Astrocyte of the spinal cord (primary cell): ENCODE results near the gene ANAPC16.

Experiments used
- DNase-seq: peaks from one replicate; pipeline ENCODE4 v3.0.0; 2011; ENCODE audit warnings: low read depth, low spot score
- H3K4me3 ChIP-seq: 2 replicates; pipeline ENCODE4 v1.5.1; 2011; ENCODE audit warnings: low read depth, mild to moderate bottlenecking, low read length, moderate library complexity
- in situ Hi-C: cut with HindIII; loops from 2 replicates; pipeline ENCODE4 v1.10.0; 2017; ENCODE audit warnings: low sequenced_read_pairs
- TF ChIP-seq, protein P1 (sequence below): IDR thresholded peaks from 2 replicates; pipeline ENCODE4 v1.5.1; 2012; ENCODE audit warnings: low read depth, mild to moderate bottlenecking, low read length, inconsistent platforms

The ANAPC16 gene

DNA sequence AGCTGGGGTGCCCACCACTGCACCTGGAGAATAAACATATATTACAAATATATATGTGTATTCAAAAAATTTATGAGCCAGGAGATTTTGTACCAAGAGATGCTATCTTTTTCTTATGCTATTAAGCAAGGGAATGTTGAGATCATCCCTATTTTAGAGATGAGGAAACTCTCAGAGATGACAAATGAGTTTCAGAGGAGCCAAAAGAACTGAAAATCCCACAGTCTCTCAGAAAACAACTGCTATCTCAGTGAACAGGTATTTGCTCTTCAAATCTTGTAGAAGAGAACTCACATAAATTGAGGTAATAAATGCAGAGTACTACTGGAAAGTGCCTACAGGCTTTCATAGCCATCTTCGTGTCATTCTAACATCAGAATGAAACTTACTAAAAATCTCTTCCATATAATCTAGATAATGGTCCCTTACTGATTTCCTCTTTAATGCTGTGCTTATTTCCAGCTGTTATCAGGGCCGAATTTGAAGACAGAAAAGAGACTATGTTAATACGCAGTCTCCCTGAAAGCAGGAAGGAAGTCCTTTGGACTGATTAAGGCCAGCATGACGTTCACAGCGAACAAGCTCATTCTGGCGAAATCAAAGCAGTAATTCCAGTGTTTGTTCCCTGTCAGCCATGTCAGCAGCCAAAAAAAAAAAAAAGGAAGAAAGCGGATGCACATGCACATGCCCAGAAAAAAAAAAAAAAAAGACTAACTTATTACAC is 29.4 kb upstream of the ANAPC16 start:
- in situ Hi-C loops = no loop called here
- H3K4me3 ChIP-seq = no peak overlapping the region
- DNase-seq = no peak
- TF ChIP-seq, protein P1, sequence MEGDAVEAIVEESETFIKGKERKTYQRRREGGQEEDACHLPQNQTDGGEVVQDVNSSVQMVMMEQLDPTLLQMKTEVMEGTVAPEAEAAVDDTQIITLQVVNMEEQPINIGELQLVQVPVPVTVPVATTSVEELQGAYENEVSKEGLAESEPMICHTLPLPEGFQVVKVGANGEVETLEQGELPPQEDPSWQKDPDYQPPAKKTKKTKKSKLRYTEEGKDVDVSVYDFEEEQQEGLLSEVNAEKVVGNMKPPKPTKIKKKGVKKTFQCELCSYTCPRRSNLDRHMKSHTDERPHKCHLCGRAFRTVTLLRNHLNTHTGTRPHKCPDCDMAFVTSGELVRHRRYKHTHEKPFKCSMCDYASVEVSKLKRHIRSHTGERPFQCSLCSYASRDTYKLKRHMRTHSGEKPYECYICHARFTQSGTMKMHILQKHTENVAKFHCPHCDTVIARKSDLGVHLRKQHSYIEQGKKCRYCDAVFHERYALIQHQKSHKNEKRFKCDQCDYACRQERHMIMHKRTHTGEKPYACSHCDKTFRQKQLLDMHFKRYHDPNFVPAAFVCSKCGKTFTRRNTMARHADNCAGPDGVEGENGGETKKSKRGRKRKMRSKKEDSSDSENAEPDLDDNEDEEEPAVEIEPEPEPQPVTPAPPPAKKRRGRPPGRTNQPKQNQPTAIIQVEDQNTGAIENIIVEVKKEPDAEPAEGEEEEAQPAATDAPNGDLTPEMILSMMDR = no peak

DNA sequence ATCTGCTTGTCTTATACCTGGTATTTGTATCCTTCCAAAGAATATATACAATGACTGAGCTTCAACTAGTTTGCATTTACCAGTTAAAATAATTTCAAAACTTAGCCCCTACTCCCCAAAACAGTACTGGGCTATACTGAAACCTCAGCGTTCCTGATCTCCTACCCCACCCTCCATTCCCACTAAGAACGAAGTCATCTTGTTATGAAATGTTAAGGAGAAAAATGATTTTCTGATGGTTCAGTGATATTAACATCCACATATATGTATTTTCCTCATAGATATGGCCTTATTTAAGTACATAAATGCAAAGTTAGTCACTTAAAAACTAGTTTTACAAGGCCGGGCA is 28.9 kb upstream of the ANAPC16 start:
- TF ChIP-seq, protein P1 = no peak
- in situ Hi-C loops = no loop called here
- H3K4me3 ChIP-seq = no peak overlapping the region
- DNase-seq = no peak

DNA sequence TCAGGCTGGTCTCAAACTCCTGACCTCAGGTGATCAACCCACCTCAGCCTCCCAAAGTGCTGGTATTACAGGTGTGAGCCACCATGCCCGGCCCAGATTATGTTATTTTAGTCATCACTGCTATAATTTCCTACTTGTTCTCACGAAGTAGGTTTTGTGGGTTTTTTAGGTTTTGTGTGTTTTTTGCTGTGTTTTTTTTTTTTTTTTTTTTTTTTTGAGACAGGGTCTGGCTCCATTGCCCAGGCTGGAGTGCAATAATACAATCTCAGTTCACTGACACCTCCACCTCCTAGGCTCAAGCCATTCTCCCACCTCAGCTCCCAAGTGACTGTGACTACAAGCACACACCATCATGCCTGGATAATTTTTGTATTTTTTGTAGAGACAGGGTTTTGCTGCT is 20.9 kb upstream of the ANAPC16 start:
- TF ChIP-seq, protein P1 = no peak
- no peak overlapping the region for H3K4me3 ChIP-seq
- DNase-seq = no peak
- in situ Hi-C loops = no loop called here

DNA sequence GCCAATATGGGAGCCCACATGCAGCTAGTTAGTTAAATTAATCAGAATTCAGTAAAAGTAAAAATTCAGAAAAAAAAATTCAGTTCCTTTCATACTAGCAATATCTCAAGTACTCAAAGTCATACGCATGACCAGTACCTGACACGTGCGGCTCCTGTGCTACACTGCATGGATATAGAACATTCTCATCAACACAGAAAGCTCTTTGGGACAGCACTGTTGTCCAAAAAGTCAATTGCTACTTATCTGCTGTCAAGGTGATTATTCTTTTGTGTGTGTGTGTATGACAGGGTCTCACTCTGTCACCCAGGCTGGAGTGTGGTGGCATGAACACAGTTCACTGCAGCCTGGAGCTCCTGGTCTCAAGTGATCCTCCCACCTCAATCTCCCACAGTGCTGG is 14.9 kb upstream of the ANAPC16 start:
- TF ChIP-seq, protein P1 = no peak
- in situ Hi-C loops = no loop called here

DNA sequence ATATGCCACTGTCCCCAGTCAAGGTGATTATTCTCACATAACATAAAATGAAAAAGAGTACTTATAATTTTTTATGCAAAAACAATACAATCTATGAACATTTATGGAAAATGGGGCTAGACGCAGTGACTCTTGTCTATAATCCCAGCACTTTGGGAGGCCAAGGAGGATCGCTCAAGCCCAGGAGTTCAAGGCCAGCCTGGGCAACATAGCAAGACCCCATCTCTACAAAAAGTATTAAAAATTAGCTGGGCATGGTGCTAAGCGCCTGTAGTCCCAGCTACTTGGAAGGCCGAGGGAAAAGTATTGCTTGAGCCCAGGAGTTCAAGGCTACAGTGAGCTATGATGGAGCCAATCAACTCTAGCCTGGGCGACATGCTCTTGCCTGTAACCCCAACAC is 14.5 kb upstream of the ANAPC16 start:
- TF ChIP-seq, protein P1 = no peak
- in situ Hi-C loops = no loop called here
- no peak for DNase-seq
- H3K4me3 ChIP-seq = no peak overlapping the region

More for the DNA sequence above, 14.9 kb upstream of the ANAPC16 start:
- H3K4me3 ChIP-seq = no peak overlapping the region
- no peak for DNase-seq

DNA sequence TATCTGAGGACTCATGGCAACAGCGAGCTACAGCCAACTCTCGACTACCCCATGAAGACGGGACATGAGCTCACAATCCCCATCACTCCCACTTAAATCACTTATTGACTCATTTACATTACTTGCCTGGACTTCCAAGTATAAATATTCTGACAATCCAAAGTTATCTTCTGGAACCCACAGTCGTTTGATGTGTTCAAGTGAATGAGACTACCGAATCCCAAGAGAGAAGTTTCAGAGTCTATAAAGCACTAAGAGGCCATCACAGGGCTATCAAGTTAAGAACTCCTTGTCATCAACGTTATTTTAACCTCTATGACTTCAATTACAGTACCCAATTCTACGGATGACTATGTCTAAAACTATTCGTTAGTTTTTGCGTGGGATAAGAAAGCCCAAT is 11.5 kb upstream of the ANAPC16 start:
- TF ChIP-seq, protein P1 = no peak
- no peak for DNase-seq
- in situ Hi-C loops = no loop called here
- H3K4me3 ChIP-seq = no peak overlapping the region

DNA sequence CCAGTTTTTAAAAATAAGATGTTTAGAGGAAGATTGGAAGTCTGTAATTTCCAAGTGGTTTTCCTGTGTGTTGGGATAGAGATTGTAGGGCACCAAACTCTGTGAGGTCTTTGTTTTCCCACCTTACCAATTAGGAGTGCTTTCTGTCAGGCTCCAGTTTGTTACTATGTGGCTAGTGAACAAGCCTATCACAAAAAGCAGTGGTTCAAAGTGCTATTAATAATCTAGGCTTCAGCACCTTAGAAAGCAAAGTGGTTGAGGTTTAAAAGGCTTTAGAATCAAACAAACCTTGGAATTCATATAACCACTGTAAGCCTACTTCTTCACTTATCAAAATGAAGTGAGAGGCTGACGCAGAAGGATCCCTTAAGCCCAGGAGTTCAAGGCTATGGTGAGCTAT is 11.1 kb upstream of the ANAPC16 start:
- H3K4me3 ChIP-seq = no peak overlapping the region
- no peak for DNase-seq
- in situ Hi-C loops = no loop called here
- TF ChIP-seq, protein P1 = no peak
